CD4-positive, alpha-beta T cell treated with Interleukin-6 at 100 ng/mL for 8 hours (primary cell): ENCODE results near the gene IGLON5.
A peak's percentile ranks its signal among the peaks of the same experiment; 100 is the strongest.

Experiments
- DNase-seq: peaks from one replicate; pipeline ENCODE4 v3.0.0-alpha.2; 2020; ENCODE audit warnings: mixed read lengths, low spot score

IGLON5 gene

GRCh38 chr19:51317968-51318367, 6.5 kb downstream of the IGLON5 start:
- no peak for DNase-seq

- DNase-seq: no peak
Observed at GRCh38 chr19:51318687-51319648, 7.5 kb downstream of the IGLON5 start.

- DNase-seq: no peak
Observed at GRCh38 chr19:51319649-51320279, 8.3 kb downstream of the IGLON5 start.

- no peak for DNase-seq
Observed at GRCh38 chr19:51320280-51320657, 8.8 kb downstream of the IGLON5 start.

- DNase-seq: no peak
Observed at GRCh38 chr19:51321799-51322198, 10.4 kb downstream of the IGLON5 start.

- no peak for DNase-seq
Observed at GRCh38 chr19:51323481-51324166, 12.2 kb downstream of the IGLON5 start.

- DNase-seq: no peak
Observed at GRCh38 chr19:51324167-51324481, 12.7 kb downstream of the IGLON5 start.

- DNase-seq: no peak
Observed at GRCh38 chr19:51325161-51325976, 13.9 kb downstream of the IGLON5 start.

GRCh38 chr19:51326216-51327065, 15.0 kb downstream of the IGLON5 start:
- DNase-seq: no peak

- DNase-seq: peak; percentile 41
Observed at GRCh38 chr19:51327066-51328001, 15.9 kb downstream of the IGLON5 start.

GRCh38 chr19:51329411-51329810, 18.0 kb downstream of the IGLON5 start:
- no peak for DNase-seq

- DNase-seq: no peak
Observed at GRCh38 chr19:51330366-51330765, 18.9 kb downstream of the IGLON5 start.

GRCh38 chr19:51331193-51331592, 19.7 kb downstream of the IGLON5 start:
- no peak for DNase-seq

- DNase-seq: no peak
Observed at GRCh38 chr19:51331716-51332115, 20.3 kb downstream of the IGLON5 start.

- DNase-seq: no peak
Observed at GRCh38 chr19:51333836-51334460, 22.5 kb downstream of the IGLON5 start.

- DNase-seq: no peak
Observed at GRCh38 chr19:51337141-51337860, 25.9 kb downstream of the IGLON5 start.

GRCh38 chr19:51337861-51338562, 26.6 kb downstream of the IGLON5 start:
- no peak for DNase-seq
